IPS-11a (cell line): Measurements from ENCODE around the gene KIAA1958.
"Not testable (repeated sequence)": the region's sequence is repeated elsewhere in the genome, so short reads cannot be mapped to it uniquely, and the experiment has no call there.

Source experiments
- H3K4me3 ChIP-seq: one replicate; pipeline ENCODE4 v1.5.1; 2013; ENCODE audit warnings: low read depth, low read length, control low read depth

Gene KIAA1958

DNA sequence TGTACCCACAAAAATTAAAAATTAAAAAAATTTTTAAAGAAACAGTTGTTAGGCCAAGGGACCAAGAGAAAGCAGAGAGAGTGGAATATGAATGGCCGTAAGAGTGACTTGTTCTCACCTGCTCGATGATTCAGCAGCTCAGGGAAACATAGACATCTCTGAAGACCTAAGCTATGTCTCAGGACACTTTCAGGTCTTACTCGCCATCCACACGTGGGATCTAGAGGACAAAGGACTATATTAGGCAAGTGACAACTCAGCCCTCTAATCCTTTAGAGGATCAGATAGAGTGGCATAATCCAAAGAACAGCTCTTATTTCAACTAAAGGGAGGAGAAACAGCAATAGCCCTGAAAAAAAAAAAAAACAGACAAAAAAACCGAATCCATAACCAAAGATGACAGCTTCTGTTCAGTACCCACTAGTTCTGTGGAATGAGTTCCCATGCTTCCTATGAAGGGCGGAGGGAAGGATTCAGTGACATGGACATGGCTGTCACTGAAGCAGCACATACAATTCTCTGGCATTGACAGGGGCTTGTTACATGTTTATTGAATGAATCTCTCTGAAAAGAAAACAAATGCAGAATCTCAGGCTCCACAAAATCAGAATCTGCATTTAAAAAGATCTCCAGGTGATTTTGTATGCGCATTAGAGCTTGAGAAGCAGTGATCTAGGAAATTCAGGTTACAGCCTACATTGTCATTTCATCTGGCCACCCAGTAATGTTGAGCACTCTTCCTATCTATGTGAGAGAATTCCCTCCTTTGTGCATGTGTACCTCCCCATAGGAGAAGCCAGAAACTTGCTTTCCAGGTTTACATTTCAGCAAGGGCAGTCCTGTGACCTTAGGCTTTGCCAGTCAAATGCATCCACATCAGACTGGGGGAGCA is 96.0 kb downstream of the KIAA1958 start:
- no peak overlapping the region for H3K4me3 ChIP-seq

DNA sequence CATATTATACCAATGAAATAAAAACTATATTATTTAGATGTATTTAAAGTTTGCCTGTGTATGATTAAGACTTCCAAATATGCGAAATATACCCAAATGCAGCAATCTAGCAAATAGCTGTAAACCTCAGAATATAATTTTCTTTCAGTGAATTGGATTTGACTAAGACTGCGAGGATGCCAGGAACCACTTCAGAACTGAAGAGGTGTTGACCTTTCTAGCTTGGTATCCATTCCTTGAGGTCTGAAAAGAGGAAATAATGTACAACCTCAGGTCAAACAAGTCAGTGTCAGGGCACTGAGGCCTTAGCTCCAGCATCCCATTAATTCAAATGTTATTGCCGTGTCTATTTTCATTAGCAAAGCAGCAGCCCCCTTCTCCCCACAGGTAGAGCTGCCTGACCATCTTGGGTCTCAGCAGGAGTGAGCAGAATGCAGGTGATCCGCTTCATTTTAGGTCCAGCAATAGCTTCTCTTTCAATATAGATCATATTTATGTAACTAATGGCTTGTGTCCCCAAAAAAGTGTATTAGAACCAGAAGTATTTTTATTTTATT is 100.0 kb downstream of the KIAA1958 start:
- H3K4me3 ChIP-seq, result no peak overlapping the region

DNA sequence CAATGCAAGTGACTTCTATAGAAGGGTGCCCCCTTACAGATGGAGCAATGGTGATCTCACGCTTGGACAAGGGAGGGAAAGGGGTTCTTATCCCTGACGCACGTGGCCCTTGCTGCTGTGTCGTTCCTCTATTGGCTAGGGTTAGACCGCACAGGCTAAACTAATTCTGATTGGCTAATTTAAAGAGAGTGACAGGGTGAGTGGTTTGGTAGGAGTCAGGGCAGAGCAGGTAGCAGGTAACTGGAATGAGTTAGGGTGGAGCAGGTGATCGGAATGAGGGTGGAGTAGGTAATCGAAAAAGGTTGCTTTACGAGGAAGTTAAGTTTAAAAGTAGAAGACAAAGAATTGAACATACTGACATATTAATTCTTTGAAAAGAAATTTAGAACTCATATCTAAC is 105.2 kb downstream of the KIAA1958 start:
- H3K4me3 ChIP-seq, result not testable (repeated sequence)

DNA sequence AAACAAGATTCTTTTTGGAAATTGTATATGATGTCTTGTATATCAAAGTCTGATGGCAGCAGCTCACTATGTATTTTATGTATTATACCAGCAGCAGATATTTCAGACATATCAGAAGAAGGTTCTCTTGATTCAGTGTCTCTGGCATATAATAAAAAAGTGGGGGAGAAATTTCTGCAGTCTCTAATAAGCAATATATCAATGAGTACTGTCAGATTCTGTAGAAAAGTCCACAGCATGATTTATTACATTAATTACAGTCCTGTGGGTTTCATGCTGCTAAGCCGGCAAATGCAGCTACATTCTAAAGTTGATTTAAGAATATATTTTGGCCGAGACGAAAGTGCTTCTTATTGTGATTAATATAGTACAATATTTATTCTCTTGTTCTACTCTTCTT is 113.1 kb downstream of the KIAA1958 start:
- no peak overlapping the region for H3K4me3 ChIP-seq

DNA sequence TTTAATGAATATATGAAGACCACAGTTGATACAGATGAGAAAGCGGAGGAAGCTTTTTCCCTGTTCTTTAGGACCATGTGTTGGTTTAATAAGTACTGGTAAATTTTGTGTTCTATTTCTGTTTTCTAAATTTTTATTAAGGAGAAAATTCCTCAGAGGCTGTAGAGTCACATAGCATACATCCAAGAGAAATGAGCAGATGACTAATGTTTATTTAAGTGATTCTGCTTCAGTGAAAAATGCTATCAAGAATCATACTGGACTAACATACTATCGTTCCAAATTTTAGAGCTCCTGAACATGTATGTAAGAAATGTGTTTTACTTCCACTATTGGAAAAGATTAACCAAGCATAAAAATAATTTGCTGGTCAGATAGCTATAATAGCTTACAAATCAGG is 115.0 kb downstream of the KIAA1958 start:
- no peak overlapping the region for H3K4me3 ChIP-seq

DNA sequence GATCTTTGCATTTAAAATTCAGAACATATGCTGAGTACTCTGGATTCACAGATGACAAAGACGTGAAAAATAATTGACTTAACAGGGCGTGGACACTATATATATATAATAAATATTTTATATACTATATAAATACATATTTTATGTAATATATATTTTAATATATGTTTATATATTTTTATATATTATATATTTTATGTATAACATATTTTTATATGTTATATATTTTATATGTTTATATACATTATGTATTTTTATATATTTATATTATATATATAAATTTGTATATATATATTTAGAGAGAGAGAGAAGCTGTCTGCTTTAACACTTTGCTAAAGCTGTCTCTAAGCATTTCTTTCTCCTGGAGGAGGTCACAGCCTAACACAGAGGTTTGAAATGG is 118.2 kb downstream of the KIAA1958 start:
- H3K4me3 ChIP-seq, result no peak overlapping the region

DNA sequence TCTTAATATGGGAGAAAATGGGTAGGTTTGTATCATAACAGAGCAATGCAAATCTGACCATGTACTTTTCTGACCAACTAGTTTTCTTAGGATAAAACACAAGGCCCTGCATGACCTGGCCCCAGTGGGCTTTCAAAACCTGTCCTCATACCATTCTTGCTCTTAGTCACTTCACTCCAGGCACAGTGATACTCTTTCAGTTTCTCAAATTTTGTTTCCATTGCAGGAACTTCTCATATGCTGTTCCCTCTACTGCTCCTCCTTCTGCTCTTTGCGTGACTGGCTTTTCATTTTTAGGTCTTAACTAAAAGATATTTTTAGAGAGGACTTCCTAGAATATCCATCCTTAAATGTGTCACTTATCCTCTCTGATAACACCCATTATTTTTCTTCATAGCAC is 118.9 kb downstream of the KIAA1958 start:
- H3K4me3 ChIP-seq, result no peak overlapping the region

DNA sequence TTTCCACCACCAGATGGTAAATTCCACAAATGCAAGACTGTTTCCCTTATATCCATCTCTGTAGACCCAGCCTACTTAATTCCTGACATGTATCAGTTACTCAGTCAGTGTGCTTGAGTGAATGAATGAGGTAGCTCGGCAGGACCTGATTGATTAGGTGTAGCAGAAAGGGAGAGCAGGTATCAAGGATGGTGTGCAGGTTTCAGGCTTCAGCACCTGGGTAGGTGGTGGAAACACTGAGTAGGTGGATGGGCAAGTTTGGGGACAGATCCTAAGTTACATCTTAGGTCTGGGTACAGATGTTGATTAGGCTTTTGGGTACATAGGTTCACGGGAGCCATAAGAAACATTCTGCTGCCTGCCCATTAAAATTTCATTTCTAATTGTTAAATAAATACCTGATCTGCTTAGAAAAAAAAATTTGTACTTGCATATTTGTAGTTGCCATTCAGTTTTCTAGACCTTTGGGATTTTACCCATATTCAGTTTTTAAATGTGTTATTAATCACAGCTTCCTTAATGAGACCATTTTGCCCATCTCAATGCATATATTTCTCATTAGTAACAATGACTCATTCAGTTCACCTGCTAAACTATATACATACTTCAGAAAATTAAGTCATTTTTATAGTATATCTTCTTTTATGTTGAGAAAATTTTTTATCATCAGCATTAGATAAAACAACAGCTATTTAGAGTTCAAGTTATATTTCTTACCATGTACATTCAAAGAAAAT is 119.5 kb downstream of the KIAA1958 start:
- no peak overlapping the region for H3K4me3 ChIP-seq

DNA sequence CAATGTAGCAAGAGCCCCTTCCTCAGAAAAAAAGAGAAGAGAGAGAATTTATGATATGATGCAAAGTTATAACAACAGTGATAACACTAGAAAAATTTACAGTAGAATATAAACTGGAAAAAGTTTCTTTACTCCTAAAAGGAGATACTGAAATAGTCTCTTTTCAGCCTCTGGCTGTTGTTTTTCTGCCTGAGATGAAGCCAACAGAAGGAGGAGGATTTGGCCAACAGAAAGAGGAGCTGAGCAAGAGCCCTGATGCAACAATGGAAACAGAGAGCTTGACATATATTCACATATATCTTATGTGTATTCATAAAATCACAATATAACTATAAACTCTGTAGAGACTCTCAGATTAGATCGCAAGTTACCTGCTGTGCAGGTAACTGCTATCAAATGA is 122.2 kb downstream of the KIAA1958 start:
- H3K4me3 ChIP-seq, result no peak overlapping the region

DNA sequence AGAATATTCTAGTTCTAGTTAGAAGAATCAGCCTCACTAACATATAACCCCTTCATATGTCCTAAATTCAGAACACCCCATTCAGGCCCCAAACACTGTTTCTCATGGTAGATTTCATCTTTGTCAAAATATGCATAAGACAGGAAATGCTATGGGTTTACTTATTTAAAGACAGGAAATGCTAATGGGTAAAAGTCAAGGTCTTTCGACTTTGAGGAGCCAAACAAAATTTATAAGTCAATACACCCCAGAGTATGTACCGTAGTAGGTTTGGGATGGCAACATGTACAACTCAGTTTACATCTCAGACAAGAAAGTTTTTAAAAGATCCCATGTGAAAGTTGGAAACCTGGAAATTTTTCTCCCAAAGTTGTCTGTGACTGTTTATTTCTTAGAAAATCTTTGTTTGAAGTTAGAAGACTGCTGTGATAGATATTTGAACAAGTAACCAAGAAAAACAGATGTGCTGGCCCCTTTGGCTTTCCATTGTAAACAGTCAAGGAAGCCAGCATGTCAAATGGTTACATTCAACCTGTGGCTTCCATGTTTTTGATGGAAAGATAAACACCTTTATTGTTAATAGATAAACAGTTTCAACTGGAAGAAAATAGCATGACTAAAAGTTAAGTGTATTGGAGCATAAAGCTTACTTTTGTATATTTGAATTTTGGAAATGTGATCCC is 129.1 kb downstream of the KIAA1958 start:
- H3K4me3 ChIP-seq, result no peak overlapping the region

DNA sequence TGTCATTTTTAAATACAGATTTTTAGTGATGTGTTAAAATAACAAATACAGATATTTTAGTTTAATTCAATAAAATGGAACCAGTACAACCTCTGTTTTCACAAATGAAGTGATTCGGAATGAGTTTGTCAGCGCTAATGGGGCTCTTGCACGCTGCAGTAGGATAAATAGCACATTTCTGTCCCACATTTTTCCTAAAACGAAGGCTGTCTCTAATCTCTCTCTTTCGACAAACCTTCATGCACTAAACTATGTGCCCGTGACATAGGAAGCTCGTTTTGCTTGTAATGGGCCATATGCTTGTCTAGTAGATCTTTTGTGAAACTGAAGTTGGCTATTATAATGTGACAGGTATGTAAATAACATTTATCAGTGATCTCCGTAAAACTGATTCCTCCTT is 130.7 kb downstream of the KIAA1958 start:
- H3K4me3 ChIP-seq, result no peak overlapping the region

DNA sequence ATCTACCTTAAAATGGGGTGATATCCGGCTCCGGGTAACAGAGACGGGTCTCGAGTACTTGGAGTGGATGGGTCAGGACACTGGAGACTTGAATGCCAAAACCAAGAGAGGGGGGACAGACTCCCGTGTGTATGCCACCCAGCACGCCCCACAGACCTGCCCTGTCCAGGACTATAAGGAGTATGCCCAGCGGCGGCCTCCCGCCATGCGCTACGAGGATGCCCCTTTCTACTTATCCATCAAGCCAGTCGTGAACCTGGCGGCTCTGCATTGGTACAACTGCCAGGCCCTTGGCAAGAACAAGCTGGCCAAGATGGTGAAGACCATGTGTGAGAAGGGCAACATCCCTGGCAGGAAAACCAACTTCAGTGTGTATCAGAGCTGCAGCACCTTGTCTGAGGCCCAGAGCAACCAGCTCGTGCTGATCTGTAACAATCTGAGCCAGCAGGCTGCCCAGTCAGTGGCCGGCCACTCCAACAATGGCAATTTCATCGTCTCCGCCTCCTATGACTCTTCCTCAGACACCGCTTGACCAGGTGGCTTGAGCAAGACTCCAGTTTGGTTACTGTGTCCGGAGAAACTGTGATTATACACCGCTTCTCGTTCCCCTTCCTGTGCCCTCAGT is 131.9 kb downstream of the KIAA1958 start:
- no peak overlapping the region for H3K4me3 ChIP-seq

DNA sequence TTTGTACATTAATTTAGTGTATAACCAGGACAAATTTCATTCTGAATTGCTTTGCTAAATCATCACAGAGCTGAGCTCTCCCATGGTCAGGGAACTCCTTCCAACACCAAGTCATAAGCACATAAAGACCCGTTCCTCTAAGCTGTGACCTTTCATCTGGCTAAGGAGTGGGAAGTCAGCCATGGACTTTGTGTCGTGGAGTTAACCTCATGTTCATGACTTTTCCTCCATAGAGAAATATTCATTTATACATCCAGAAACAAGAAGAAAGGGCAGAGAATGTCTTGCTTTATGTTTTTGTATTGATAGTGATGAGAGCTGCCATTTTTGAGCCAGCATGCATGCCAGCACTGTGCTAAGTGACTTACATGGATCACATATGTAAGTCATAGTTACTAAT is 133.8 kb downstream of the KIAA1958 start:
- H3K4me3 ChIP-seq, result no peak overlapping the region

DNA sequence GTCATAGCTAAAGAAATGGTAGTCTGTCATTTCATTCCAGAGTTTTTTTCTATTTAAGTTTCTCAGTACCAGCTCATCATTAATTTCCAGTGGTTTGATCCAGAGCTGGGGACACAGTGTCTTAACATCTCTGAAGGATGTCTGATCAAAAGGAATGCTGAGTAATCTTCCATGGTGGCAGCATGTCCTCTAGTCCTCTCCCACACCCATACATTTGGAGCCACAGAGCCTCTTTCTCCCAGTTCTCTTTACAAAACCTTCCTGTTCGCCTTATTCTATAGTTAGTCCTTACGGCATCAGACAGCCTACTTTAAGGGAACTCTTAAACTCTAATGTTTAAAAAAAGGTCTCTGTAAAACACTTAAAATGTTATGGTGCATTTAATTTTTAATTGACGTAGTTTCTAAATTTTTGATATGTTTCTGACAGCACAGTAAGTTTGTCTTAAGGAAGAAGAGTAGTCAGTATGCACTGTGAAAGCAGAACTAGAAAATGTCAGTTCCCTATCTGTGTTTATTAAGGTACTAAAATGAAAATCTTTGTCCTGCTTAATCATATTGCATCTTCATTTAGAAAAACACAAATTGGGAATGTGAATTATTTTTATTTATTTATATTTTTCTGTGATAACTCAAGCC is 134.5 kb downstream of the KIAA1958 start:
- H3K4me3 ChIP-seq, result no peak overlapping the region

DNA sequence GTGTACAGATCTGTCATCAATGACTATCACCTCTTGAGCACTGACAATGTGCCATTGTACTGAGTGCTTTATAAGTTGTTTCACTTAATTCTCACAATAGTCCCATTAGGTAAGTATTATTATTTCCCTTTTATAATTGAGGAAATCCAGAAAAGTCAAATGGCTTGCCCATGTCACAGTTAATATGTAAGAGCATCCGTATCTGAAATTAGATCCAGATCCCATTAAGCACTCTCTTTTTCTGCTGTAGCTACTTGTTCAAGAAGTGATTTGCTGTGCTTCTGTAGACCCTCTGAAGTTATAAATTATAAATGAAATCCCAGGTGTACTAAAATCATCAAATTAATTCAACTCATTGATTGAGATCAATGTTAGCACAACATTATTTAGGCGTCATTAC is 136.6 kb downstream of the KIAA1958 start:
- no peak overlapping the region for H3K4me3 ChIP-seq

DNA sequence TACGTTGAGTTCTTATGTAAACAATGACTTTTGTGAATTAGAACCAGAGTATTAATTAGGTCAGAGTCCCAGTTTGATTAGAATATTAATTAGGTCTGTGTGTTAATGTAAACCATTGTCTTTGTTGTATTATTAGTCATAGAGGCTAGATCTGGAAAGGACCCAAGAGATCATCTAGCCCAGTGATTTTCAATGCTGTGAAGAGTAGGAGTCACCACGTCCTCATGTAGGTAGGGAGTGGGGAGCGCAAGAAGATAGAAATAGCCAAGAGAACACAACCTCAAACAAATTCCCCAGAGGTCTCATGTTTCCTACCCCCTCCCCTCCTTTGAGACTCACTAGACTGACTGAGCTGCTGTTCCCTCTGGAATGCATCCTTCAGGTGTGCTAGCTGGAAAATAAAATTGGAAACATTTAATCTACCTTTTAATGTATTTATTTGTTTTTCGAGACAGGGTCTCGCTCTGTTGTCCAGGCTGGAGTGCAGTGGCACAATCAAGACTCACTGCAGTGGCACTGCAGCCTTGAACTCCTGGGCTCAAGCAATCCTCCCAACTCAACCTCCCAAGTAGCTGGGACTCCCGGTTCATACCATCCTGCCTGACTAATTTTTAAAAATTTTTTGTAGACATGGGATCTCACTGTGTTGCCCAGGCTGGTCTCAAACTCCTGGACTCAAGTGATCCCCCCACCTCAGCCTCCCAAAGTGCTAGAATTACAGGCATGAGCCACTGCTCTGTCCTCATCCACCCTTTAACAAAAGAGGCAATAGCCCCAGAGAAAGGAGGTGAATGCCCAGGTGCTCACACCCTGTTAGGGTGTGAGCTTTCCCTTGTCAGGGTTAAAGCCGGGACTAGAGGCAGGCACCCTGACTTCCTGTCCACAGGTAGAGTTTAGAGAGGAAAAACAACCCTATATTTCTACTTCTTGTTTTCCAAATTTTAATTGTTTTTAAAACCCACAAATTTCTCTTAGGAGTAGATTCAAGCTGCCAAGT is 138.4 kb downstream of the KIAA1958 start:
- H3K4me3 ChIP-seq, result no peak overlapping the region

DNA sequence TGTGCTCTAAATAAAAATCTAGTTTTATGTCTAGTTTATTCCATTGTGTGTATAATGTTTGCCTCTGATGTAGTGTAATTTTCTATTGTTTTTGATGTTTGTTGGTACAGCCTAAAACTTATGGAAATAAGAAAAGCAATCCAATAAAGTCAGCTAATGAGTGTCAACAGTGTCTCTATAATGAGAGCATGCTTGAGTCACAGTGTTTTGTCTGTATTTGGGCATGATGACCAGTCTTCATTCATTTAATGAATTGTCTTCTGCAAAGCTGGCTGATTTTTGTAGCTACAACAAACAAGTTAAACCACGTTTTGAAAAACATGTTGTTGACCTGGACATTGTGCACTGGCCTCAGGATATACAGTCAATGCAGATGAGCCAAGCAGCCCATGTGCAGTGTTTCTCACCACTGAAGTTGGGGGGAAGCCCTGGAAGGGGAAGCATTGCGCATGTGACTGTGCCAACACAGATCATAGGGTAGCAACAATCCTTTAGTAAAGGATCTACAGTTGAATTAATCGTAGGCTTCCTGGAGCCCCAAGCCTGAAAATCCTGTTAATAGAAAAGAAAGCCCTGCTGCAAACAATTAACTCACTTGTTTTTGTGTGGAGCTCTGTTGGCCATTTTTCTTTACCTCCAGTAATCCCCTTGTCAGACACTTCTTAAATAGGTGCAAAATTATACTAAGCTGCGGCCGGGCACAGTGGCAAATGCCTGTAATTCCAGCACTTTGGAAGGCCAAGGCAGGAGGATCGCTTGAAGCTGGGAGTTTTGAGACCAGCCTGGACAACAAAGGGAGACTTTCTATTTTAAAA is 143.3 kb downstream of the KIAA1958 start:
- H3K4me3 ChIP-seq, result no peak overlapping the region

DNA sequence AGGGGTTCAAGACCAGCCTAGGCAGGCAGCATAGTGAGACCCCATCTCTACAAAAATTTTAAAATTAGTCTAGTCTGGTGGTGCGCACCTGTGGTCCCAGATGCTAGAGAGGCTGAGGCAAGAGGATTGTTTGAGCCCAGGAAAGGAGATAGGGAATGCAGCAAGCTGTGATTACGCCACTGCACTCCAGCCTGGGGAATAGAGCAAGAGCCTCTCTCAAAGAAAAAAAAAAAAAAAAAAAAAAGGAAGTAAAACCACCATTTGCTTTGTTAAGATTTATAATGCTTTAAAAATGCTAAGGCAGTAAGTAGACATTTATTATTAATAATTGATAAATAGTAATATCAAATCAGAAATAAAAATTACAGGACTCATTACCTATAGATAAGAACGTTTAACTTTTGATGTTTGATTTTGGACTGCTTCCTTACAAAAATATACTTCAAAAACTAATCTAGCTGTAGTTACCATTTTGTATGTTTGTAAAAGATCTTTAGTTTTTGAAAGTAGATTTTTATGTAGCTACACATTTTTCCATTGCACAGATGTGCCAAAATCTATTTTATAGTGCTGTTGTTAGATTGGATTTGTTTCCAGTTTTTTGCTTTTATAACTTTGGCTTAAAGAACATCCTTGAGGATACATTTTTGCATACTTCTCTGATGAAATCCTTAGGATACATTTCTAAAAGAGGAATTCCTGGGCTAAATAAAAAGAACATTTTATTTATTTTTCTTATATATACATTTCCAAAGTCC is 144.9 kb downstream of the KIAA1958 start:
- H3K4me3 ChIP-seq, result no peak overlapping the region
